Cardiac atrium fibroblast (primary cell): Measurements from ENCODE around the gene KCNQ1. TPM values are rescaled to one million over a fixed set of nuclear protein-coding genes. Genes with fewer than 3 reads are reported as not detected.

Source experiments
- total RNA-seq: library from RNA; depleted of rRNA; stranded (reverse); fragments of >200 nt; gene quantifications from 2 replicates; pipeline ENCODE4 v1.2.3, GENCODE V29; 2015

Gene KCNQ1
- 2.1 TPM in 1 of 2 replicates, not detected in the other for total RNA-seq

GRCh38 chr11:2444821-2445745, at the start of gene KCNQ1:
Gene KCNQ1 (plus strand): TSS chr11:2445008. CDS start chr11:2445099, 91 bp downstream.

GRCh38 chr11:2400069-2400761, 44.6 kb upstream of the KCNQ1 start, which contains the start of gene TSSC4:
Gene TSSC4 (plus strand): TSS chr11:2400750. CDS start chr11:2402634, 1,884 bp downstream.

GRCh38 chr11:2443881-2444820, 657 bp upstream of the KCNQ1 start, which contains the start of gene TRPM5:
Gene TRPM5 (minus strand): TSS chr11:2444514. CDS start chr11:2423036, 21,478 bp downstream.

GRCh38 chr11:2699531-2700414, 255.0 kb downstream of the KCNQ1 start, which contains the start of gene KCNQ1OT1:
Gene KCNQ1OT1 (minus strand): TSS chr11:2699994.

GRCh38 chr11:2885678-2886081, 440.9 kb downstream of the KCNQ1 start, which contains the start of gene CDKN1C:
Gene CDKN1C (minus strand): TSS chr11:2885775. CDS start chr11:2885456, 319 bp downstream.

Other genes starting within 250 kb of the KCNQ1 start
- gene ASCL2, start 174.4 kb upstream of the KCNQ1 start, total RNA-seq = 3.1 TPM in 1 of 2 replicates, not detected in the other
- not detected in 2 replicates for gene C11orf21, start 143.1 kb upstream of the KCNQ1 start, total RNA-seq
- gene TSPAN32, start 143.0 kb upstream of the KCNQ1 start, total RNA-seq = not detected in 2 replicates
- 289 and 362 TPM in 2 replicates for gene CD81, start 67.7 kb upstream of the KCNQ1 start, total RNA-seq
- 32.1 and 57.8 TPM in 2 replicates for gene TSSC4, start 44.3 kb upstream of the KCNQ1 start, total RNA-seq
- not detected in 2 replicates for gene TRPM5, start 494 bp upstream of the KCNQ1 start, total RNA-seq